Tibial nerve (tissue), 4 donors: Measurements from ENCODE around the gene STRA8.

Experiments
- EP300 ChIP-seq, 2 donors: sonication (generic); formaldehyde crosslinking; IDR thresholded peaks; one replicate each; pipeline ENCODE4 v1.6.1; 2017; ENCODE audit warnings: antibody characterized with exemption in 2 of 2, mild to moderate bottlenecking in 1 of 2
- POLR2A ChIP-seq, 2 donors: fragments of 450-650 bp; IDR thresholded peaks; one replicate each; pipeline ENCODE4 v1.6.1; 2017; ENCODE audit warnings: antibody characterized with exemption in 2 of 2, mild to moderate bottlenecking in 2 of 2, moderate library complexity in 2 of 2
- TF ChIP-seq, protein P1 (sequence below), 5 experiments: fragments of 200-600 bp in 3 of 5; fragments of 450-650 bp in 2 of 5; sonication (generic) in 3 of 5; IDR thresholded peaks; one replicate each; pipeline ENCODE4 v1.5.1; 2016 to 2019; ENCODE audit warnings: antibody characterized with exemption in 5 of 5, mild to moderate bottlenecking in 3 of 5, moderate library complexity in 2 of 5

DNA sequence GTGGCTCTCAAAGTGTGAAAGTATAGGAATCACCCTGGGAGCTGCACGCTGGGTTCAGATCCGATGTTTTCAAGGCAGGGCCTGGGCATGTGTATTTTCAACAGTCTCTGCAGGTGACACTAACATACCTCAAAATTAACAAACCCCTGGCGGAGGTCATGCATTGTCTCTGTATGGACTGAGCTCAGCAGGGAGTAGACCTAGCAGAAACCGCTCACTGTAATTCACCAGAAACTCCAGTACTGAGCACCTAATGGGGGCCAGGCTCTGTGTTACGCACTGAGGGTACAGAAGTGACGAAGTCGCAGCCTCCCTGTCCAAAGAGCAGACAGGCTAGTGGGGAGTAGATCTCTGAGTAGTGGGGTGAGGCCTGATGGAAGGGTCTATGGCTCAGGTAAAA, 5.6 kb downstream of the STRA8 start:
- TF ChIP-seq, protein P1, sequence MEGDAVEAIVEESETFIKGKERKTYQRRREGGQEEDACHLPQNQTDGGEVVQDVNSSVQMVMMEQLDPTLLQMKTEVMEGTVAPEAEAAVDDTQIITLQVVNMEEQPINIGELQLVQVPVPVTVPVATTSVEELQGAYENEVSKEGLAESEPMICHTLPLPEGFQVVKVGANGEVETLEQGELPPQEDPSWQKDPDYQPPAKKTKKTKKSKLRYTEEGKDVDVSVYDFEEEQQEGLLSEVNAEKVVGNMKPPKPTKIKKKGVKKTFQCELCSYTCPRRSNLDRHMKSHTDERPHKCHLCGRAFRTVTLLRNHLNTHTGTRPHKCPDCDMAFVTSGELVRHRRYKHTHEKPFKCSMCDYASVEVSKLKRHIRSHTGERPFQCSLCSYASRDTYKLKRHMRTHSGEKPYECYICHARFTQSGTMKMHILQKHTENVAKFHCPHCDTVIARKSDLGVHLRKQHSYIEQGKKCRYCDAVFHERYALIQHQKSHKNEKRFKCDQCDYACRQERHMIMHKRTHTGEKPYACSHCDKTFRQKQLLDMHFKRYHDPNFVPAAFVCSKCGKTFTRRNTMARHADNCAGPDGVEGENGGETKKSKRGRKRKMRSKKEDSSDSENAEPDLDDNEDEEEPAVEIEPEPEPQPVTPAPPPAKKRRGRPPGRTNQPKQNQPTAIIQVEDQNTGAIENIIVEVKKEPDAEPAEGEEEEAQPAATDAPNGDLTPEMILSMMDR (IDR thresholded peaks at IDR 0.05) = no peak
- TF ChIP-seq POLR2A (IDR thresholded peaks at IDR 0.05) (no peak), EP300 (IDR thresholded peaks at IDR 0.05) (no peak)
